GM21529 (cell line): ENCODE data around the gene MGAT1.
"Not testable (repeated sequence)": the region's sequence is repeated elsewhere in the genome, so short reads cannot be mapped to it uniquely, and the experiment has no call there.

Experiments
- ATAC-seq: cut with Tn5 transposase; IDR thresholded peaks from one replicate; pipeline ENCODE4 v1.9.1; 2021; ENCODE audit not compliant: unreplicated experiment

The MGAT1 gene

GRCh38 chr5:180807046-180807445 lies 4.4 kb upstream of the MGAT1 start:
- no peak for ATAC-seq

- no peak for ATAC-seq
Measured at GRCh38 chr5:180806351-180807011, 3.9 kb upstream of the MGAT1 start.

- no peak for ATAC-seq
Measured at GRCh38 chr5:180804129-180804618, 1.6 kb upstream of the MGAT1 start.

GRCh38 chr5:180803181-180804128 lies 849 bp upstream of the MGAT1 start:
- ATAC-seq, result peak; percentile 56

GRCh38 chr5:180801596-180802324 lies 846 bp downstream of the MGAT1 start:
- ATAC-seq, result no peak

GRCh38 chr5:180799902-180800801 lies 2.5 kb downstream of the MGAT1 start:
- ATAC-seq, result no peak

GRCh38 chr5:180799194-180799593 lies 3.4 kb downstream of the MGAT1 start:
- ATAC-seq, result no peak

- ATAC-seq, result no peak
Measured at GRCh38 chr5:180798193-180798592, 4.4 kb downstream of the MGAT1 start.

GRCh38 chr5:180797256-180798192 lies 5.1 kb downstream of the MGAT1 start:
- no peak for ATAC-seq

- no peak for ATAC-seq
Measured at GRCh38 chr5:180795771-180796313, 6.8 kb downstream of the MGAT1 start.

GRCh38 chr5:180792965-180793287 lies 9.7 kb downstream of the MGAT1 start:
- no peak for ATAC-seq

GRCh38 chr5:180792287-180792964 lies 10.2 kb downstream of the MGAT1 start:
- no peak for ATAC-seq

- no peak for ATAC-seq
Measured at GRCh38 chr5:180791611-180792213, 10.9 kb downstream of the MGAT1 start.

GRCh38 chr5:180790524-180790923 lies 12.1 kb downstream of the MGAT1 start:
- no peak for ATAC-seq

GRCh38 chr5:180790020-180790419 lies 12.6 kb downstream of the MGAT1 start:
- no peak for ATAC-seq

GRCh38 chr5:180788651-180789410 lies 13.8 kb downstream of the MGAT1 start:
- ATAC-seq, result not testable (repeated sequence)

- ATAC-seq, result no peak
Measured at GRCh38 chr5:180787711-180788431, 14.7 kb downstream of the MGAT1 start.
